ENCODE data around the gene GCLC. TPM values are rescaled to one million over a fixed set of nuclear protein-coding genes. Genes with fewer than 3 reads are reported as not detected.

Gene GCLC
- total RNA-seq, 4 donors from 2014 or later, result 63.5 to 84.3 (median 71.7) TPM

DNA sequence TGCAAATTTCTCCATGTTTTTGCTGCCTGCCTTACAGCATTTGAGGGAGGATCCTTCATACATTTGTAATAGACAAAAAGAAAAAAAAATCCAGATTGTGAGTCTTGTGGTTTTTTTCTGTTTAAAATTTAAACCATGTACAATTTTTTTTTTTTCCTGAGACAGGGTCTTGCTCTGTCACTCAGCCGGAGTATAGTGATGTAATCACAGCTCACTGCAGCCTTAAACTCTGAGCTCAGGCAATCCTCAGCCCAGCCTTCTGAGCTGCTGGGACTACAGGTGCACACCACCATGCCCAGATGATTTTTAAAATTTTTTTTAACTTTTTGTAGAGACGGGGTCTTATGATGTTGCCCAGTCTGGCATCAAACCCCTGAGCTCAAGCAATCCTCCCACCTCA, 97.0 kb downstream of the GCLC start:
- ATAC-seq, result no peak
- 94 to 100% methylated on average over 1 to 2 of the region's 2 CpGs for WGBS, 2 donors (ENCODE audit: low coverage in 1 of 2)
- TF ChIP-seq, protein P1, sequence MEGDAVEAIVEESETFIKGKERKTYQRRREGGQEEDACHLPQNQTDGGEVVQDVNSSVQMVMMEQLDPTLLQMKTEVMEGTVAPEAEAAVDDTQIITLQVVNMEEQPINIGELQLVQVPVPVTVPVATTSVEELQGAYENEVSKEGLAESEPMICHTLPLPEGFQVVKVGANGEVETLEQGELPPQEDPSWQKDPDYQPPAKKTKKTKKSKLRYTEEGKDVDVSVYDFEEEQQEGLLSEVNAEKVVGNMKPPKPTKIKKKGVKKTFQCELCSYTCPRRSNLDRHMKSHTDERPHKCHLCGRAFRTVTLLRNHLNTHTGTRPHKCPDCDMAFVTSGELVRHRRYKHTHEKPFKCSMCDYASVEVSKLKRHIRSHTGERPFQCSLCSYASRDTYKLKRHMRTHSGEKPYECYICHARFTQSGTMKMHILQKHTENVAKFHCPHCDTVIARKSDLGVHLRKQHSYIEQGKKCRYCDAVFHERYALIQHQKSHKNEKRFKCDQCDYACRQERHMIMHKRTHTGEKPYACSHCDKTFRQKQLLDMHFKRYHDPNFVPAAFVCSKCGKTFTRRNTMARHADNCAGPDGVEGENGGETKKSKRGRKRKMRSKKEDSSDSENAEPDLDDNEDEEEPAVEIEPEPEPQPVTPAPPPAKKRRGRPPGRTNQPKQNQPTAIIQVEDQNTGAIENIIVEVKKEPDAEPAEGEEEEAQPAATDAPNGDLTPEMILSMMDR (IDR thresholded peaks at IDR 0.05), result no peak
- TF ChIP-seq POLR2A (IDR thresholded peaks at IDR 0.05) (no peak), EP300 (IDR thresholded peaks at IDR 0.05) (no peak), POLR2AphosphoS5 (IDR thresholded peaks at IDR 0.05) (no peak)
- Histone ChIP-seq H3K9me3 (peaks cover 0 to 10% (median 0%) of the 10 kb centered on the region in 3 donors), H3K27me3 (no peaks in the 10 kb centered on the region), H3K36me3 (no peaks in the 10 kb centered on the region), H3K4me1 (no peaks in the 10 kb centered on the region), H3K4me3 (no peak overlapping the region), H3K27ac (no peak overlapping the region)

Other genes with a start within 250 kb of the GCLC start
- gene ELOVL5, start 196.2 kb downstream of the GCLC start, total RNA-seq, result 10 to 100 TPM; 51.5 to 94.6 (median 64.6) TPM
- gene KLHL31, start 120.7 kb upstream of the GCLC start, total RNA-seq, result under 1 TPM; 0.07 to 0.62 (median 0.44) TPM
- 10 to 100 TPM; 12.4 to 28.3 (median 15.5) TPM for gene LRRC1, start 249.9 kb upstream of the GCLC start, total RNA-seq